ENCODE data around the gene UBALD1.
A peak's percentile ranks its signal among the peaks of the same experiment; 100 is the strongest.

The UBALD1 gene

GRCh38 chr16:4614571-4615383 is at the start of gene UBALD1:
UBALD1 (minus strand) TSS chr16:4614888; CDS start chr16:4614797, 91 bp downstream.
- peak; percentile 92 for DNase-seq (ENCODE audit: low read depth)

- DNase-seq (ENCODE audit: low read depth), result peak; percentile 15
These were observed 49.2 kb upstream of the UBALD1 start for GRCh38 chr16:4663777-4664465.

- peak; percentile 5 for DNase-seq (ENCODE audit: low read depth)
These were observed 48.7 kb upstream of the UBALD1 start for GRCh38 chr16:4663465-4663776.

- DNase-seq (ENCODE audit: low read depth), result no peak
These were observed 47.0 kb upstream of the UBALD1 start for GRCh38 chr16:4661661-4662060.

- peak; percentile 50 for DNase-seq (ENCODE audit: low read depth)
These were observed 45.8 kb upstream of the UBALD1 start for GRCh38 chr16:4660454-4661007.

- DNase-seq (ENCODE audit: low read depth), result no peak
These were observed 45.0 kb upstream of the UBALD1 start for GRCh38 chr16:4659363-4660353.

GRCh38 chr16:4656695-4657686 is 42.3 kb upstream of the UBALD1 start:
- no peak for DNase-seq (ENCODE audit: low read depth)

GRCh38 chr16:4656221-4656620 is 41.5 kb upstream of the UBALD1 start:
- no peak for DNase-seq (ENCODE audit: low read depth)

- no peak for DNase-seq (ENCODE audit: low read depth)
These were observed 41.1 kb upstream of the UBALD1 start for GRCh38 chr16:4655801-4656200.

GRCh38 chr16:4654964-4655590 is 40.4 kb upstream of the UBALD1 start:
- no peak for DNase-seq (ENCODE audit: low read depth)

GRCh38 chr16:4654011-4654963 is 39.6 kb upstream of the UBALD1 start:
- no peak for DNase-seq (ENCODE audit: low read depth)

GRCh38 chr16:4652561-4652960 is 37.9 kb upstream of the UBALD1 start:
- DNase-seq (ENCODE audit: low read depth), result no peak

GRCh38 chr16:4651827-4652226 is 37.1 kb upstream of the UBALD1 start:
- no peak for DNase-seq (ENCODE audit: low read depth)

- DNase-seq (ENCODE audit: low read depth), result peak; percentile 52
These were observed 35.9 kb upstream of the UBALD1 start for GRCh38 chr16:4650443-4651074.

GRCh38 chr16:4649744-4650442 is 35.2 kb upstream of the UBALD1 start:
- DNase-seq (ENCODE audit: low read depth), result no peak

- no peak for DNase-seq (ENCODE audit: low read depth)
These were observed 34.2 kb upstream of the UBALD1 start for GRCh38 chr16:4648917-4649316.

GRCh38 chr16:4647644-4647980 is 32.9 kb upstream of the UBALD1 start:
- no peak for DNase-seq (ENCODE audit: low read depth)
